ENCODE data around the gene VAMP8. TPM values are rescaled to one million over a fixed set of nuclear protein-coding genes. Genes with fewer than 3 reads are reported as not detected.

Gene VAMP8
- total RNA-seq, 1 donor from 2014 or later = 0.52 TPM

- no peak for DNase-seq (ENCODE audit: low spot score)
- H3K9me3 ChIP-seq (ENCODE audit: low read depth) = no peaks in the 10 kb centered on the region
- H3K27me3 ChIP-seq = peaks cover 98% of the 10 kb centered on the region
- H3K36me3 Mint-ChIP-seq = peaks cover 2% of the 10 kb centered on the region
- peak overlapping the region; percentile 75 for H3K4me3 Mint-ChIP-seq
- H3F3A ChIP-seq (ENCODE audit: low read depth) = no peaks in the 10 kb centered on the region
- H4K20me1 ChIP-seq (ENCODE audit: low read depth) = no peaks in the 10 kb centered on the region
- H3K4me2 ChIP-seq = no peak overlapping the region
- H3K27ac ChIP-seq = no peak overlapping the region
- no peaks in the 10 kb centered on the region for H3K79me2 ChIP-seq (ENCODE audit: low read depth)
- H3K4me1 Mint-ChIP-seq = peaks cover 44% of the 10 kb centered on the region
- no peak overlapping the region for H3K4me3 ChIP-seq
- peaks cover 9% of the 10 kb centered on the region for H3K27me3 Mint-ChIP-seq (ENCODE audit: insufficient read depth, low read depth)
- peak overlapping the region; percentile 96 for H3K27ac Mint-ChIP-seq
- peaks cover 25% of the 10 kb centered on the region for H3K4me1 ChIP-seq
- no peak overlapping the region for H3K9ac ChIP-seq
- H3K9me3 Mint-ChIP-seq = no peaks in the 10 kb centered on the region
- H3K36me3 ChIP-seq = no peaks in the 10 kb centered on the region
- TF ChIP-seq EZH2 (IDR thresholded peaks at IDR 0.05) (no peak), CTCF (IDR thresholded peaks at IDR 0.05) (no peak), EZH2phosphoT487 (IDR thresholded peaks at IDR 0.05) (no peak)
- no peak overlapping the region for H2AFZ ChIP-seq (replicated peaks)
Measured at GRCh38 chr2:85579266-85579935, 2.0 kb downstream of the VAMP8 start.

- H3F3A ChIP-seq (ENCODE audit: low read depth) = no peaks in the 10 kb centered on the region
- H3K36me3 Mint-ChIP-seq = peaks cover 2% of the 10 kb centered on the region
- peaks cover 9% of the 10 kb centered on the region for H3K27me3 Mint-ChIP-seq (ENCODE audit: insufficient read depth, low read depth)
- peaks cover 48% of the 10 kb centered on the region for H3K4me1 Mint-ChIP-seq
- no peak overlapping the region for H3K4me3 Mint-ChIP-seq
- no peak for DNase-seq (ENCODE audit: low spot score)
- no peak overlapping the region for H3K9ac ChIP-seq
- no peaks in the 10 kb centered on the region for H4K20me1 ChIP-seq (ENCODE audit: low read depth)
- no peak overlapping the region for H3K4me2 ChIP-seq
- peaks cover 25% of the 10 kb centered on the region for H3K4me1 ChIP-seq
- TF ChIP-seq EZH2 (IDR thresholded peaks at IDR 0.05) = no peak
- no peak for TF ChIP-seq EZH2phosphoT487 (IDR thresholded peaks at IDR 0.05)
- no peak for TF ChIP-seq CTCF (IDR thresholded peaks at IDR 0.05)
- H3K9me3 ChIP-seq (ENCODE audit: low read depth) = no peaks in the 10 kb centered on the region
- H3K36me3 ChIP-seq = no peaks in the 10 kb centered on the region
- H3K27ac Mint-ChIP-seq = peak overlapping the region; percentile 96
- no peak overlapping the region for H3K27ac ChIP-seq
- no peak overlapping the region for H2AFZ ChIP-seq (replicated peaks)
- peaks cover 98% of the 10 kb centered on the region for H3K27me3 ChIP-seq
- H3K9me3 Mint-ChIP-seq = no peaks in the 10 kb centered on the region
- H3K4me3 ChIP-seq = no peak overlapping the region
- H3K79me2 ChIP-seq (ENCODE audit: low read depth) = no peaks in the 10 kb centered on the region
Measured at GRCh38 chr2:85580206-85580605, 2.8 kb downstream of the VAMP8 start.

GRCh38 chr2:85582492-85582891 is 5.1 kb downstream of the VAMP8 start:
- H3K4me1 Mint-ChIP-seq = peaks cover 51% of the 10 kb centered on the region
- H3K4me3 ChIP-seq = no peak overlapping the region
- no peak overlapping the region for H3K27ac Mint-ChIP-seq
- H3K27ac ChIP-seq = no peak overlapping the region
- no peaks in the 10 kb centered on the region for H3K79me2 ChIP-seq (ENCODE audit: low read depth)
- no peaks in the 10 kb centered on the region for H3K9me3 Mint-ChIP-seq
- H3K27me3 Mint-ChIP-seq (ENCODE audit: insufficient read depth, low read depth) = peaks cover 5% of the 10 kb centered on the region
- TF ChIP-seq EZH2phosphoT487 (IDR thresholded peaks at IDR 0.05) = no peak
- no peak for TF ChIP-seq CTCF (IDR thresholded peaks at IDR 0.05)
- TF ChIP-seq EZH2 (IDR thresholded peaks at IDR 0.05) = no peak
- H4K20me1 ChIP-seq (ENCODE audit: low read depth) = no peaks in the 10 kb centered on the region
- no peak overlapping the region for H3K4me2 ChIP-seq
- H3K9me3 ChIP-seq (ENCODE audit: low read depth) = no peaks in the 10 kb centered on the region
- peaks cover 98% of the 10 kb centered on the region for H3K27me3 ChIP-seq
- H3K4me1 ChIP-seq = peaks cover 22% of the 10 kb centered on the region
- no peak overlapping the region for H2AFZ ChIP-seq (replicated peaks)
- no peaks in the 10 kb centered on the region for H3F3A ChIP-seq (ENCODE audit: low read depth)
- no peaks in the 10 kb centered on the region for H3K36me3 ChIP-seq
- no peak for DNase-seq (ENCODE audit: low spot score)
- H3K36me3 Mint-ChIP-seq = peaks cover 2% of the 10 kb centered on the region
- no peak overlapping the region for H3K9ac ChIP-seq
- H3K4me3 Mint-ChIP-seq = no peak overlapping the region

Measured in neural progenitor cell (in vitro differentiated cells).